GM19463 (cell line): ENCODE data around the gene TP53RK.

Experiments used
- ATAC-seq: cut with Tn5 transposase; IDR thresholded peaks from one replicate; pipeline ENCODE4 v1.9.1; 2021; ENCODE audit warnings: mild to moderate bottlenecking, moderate library complexity; ENCODE audit not compliant: unreplicated experiment

Gene TP53RK

DNA sequence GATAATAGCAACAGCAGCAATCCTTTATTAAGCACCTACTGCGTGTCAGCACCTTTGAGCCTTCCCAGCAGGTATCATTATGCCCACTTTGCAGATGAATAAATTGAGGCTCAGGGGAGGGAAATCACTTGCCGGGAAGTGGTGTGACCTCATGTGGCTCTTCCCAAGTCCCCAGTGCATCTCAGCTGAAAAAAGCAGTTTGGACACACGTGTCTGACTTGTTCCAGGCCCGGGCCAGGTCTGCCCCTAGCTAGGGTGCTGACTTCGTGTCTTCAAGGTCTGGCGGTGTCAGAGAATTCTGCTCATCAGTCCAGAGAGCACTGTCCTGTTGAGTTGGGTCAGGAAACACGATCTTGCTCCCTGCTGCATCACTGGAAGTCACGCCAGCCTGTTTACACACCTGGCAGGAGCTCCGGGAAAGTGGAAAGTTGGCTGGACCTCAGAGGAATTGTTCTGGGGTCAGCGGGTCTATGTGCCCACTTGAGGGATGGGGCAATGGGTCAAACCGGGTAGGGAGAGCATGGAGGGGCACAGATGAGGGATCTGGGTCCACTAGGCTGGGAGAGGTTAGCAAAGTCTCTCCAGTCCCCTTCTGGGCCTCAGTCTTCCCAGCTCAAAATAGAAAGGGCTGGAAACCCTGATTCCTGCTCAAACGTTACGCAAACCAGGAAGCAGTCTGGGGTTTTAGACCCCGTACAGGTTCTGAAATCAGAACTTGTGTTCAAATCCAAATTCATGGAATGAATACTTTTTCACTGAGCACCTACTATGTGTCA is 48.5 kb downstream of the TP53RK start:
- ATAC-seq = no peak

DNA sequence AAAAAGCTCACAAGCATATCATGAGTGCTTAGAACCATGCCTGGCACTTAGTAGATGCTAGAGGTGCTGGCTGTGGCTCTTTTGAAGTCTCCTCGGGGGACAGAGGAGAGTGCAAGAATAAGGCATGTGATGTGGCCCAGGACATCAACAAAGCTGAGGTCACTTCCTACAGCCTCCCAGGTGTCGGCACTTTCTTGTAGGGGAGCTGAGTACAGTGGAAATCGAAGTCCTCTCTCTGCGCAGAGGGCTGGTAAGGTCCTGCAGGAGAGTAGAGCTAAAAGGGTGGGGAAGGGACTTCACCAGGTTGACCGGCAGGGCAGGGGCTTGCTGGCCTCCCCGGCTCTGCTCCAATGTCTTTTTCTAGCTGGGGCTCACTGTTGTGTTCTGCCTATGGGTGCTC is 49.2 kb downstream of the TP53RK start:
- no peak for ATAC-seq

DNA sequence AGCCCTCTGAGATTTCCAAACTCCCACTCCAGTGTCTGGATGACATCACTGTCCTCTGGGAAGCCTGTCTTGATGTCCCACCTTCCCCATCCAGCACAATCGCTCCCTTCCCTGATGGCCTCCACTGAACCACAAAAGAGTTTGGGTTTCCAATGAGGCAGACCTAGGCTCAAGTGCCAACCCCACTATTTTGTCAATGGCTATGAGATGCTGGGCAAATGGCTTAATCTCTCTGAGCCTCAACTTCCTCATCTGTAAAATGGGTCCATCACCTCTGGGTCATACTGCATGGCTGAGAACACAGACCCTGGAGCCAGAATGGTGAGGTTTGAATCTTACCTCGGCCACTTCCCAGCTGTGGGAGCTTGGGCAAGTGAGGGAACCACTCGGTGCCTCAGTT is 49.7 kb downstream of the TP53RK start:
- no peak for ATAC-seq

DNA sequence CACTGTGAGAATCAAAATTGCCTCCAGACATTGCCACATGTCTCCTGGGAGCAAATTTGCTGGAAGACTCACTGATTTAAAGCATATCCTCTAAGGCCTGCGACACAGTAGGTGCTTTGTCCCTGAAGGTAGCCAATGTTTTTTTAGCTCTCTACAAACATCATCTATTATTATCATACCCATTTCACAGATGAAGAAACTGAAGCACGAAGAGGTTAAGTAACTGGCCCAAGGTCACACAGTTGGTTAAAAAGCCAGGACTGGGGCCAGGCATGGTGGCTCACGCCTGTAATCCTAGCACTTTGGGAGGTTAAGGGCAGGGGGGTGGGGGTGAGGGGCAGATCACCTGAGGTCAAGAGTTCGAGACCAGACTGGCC is 50.4 kb downstream of the TP53RK start:
- ATAC-seq = no peak

DNA sequence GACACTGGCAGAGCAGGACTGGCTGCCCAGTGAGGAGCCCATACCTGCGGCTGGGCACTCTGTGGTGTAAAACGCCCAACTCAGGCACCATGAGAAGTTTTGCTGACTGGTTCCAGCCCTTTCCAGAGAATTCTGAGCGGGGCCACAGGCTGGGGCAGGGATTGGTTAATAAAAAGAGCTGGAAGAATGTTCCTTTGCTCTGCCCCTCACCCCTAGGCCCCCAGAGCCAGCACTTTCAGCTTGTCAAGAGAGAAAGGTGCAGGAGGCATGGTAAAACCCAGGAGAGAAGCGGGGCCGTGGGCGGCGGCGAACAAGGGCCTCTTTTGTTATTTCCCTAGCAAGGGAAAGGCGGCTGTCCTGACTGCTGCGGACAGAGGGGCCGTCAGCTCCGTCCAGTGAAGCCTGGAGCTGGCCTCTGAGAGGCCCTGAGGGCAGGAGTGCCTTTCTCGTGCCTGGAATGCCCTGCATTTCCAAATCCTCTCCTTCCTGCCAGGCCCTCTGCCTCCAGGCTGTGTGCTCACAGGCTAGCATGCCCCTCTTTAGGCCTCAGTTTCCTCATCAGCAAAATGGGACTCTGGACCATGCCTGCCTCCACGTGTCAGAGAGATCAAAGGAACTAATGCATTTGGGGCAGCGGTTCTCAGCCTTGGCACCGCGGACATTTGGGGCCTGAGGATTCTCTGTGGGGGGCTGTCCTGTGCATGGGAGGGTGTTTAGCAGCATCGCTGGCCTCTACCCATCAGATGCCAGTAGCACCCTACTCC is 50.9 kb downstream of the TP53RK start:
- no peak for ATAC-seq

DNA sequence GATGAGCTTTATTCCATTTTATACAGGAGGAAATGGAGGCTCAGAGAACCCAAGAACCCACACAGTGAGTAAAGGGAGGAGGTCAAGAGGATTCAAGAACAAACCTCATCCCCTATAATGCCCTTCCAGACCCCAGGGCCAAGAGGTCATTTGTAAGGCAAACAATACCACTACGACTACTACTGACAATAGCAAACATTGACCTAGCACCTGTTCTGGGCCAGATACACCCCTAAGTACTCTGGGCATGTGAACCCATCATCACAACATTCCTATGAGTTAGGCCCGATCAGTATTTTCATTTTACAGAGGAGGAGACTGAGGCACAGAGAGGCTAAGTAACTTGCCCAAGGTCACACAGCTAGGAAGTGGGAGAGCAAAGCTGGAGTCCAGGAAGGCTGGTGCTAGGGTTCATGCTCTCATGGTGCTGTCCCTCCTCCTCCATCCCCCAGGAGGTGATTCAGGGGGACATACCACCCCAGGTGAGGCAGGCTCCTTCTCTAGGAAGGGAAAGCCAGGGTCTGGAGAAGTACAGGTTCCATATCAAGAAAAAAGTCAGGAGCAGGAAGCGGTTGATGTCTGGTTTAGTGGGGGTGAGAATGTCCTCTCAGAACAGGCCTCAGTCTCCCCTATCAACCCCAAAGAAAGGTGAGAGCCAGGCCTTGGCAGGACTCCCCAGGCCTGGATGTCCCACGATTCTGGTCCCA is 51.7 kb downstream of the TP53RK start:
- ATAC-seq = no peak

DNA sequence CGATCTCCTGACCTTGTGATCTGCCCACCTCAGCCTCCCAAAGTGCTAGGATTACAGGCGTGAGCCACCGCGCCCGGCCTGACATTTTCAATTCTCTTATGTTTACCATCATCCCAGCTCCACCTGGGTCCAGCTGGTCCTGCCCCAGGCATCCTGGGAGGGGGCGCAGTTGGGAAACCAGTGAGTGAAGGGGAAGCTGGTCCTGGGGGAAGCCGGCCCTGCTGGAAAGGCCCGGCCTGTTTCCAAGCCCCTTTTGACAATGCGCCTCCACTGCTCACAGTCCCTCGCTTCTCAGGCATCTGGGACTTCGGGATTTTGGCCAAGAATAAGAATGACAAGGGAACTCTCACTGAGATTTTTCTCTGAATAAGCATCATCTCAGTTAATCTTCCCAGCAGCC is 52.2 kb downstream of the TP53RK start:
- no peak for ATAC-seq

DNA sequence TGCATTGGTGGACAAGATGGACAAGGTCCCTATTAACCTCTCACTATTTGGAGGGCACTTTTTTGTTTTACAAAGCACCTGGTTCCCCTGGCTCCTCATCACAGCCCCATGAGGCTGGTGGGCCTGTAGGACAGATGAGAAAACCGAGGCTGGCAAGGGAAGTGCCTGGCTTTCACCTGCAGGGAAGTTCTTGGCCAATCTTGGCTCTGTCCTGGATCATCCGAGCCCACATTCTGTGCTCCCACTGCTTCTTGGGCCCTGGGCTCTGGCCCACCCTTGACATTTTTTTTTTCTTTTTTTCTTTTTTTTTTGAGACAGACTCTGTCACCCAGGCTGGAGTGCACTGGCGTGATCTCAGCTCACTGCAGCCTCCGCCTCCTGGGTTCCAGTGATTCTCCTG is 52.7 kb downstream of the TP53RK start:
- no peak for ATAC-seq

DNA sequence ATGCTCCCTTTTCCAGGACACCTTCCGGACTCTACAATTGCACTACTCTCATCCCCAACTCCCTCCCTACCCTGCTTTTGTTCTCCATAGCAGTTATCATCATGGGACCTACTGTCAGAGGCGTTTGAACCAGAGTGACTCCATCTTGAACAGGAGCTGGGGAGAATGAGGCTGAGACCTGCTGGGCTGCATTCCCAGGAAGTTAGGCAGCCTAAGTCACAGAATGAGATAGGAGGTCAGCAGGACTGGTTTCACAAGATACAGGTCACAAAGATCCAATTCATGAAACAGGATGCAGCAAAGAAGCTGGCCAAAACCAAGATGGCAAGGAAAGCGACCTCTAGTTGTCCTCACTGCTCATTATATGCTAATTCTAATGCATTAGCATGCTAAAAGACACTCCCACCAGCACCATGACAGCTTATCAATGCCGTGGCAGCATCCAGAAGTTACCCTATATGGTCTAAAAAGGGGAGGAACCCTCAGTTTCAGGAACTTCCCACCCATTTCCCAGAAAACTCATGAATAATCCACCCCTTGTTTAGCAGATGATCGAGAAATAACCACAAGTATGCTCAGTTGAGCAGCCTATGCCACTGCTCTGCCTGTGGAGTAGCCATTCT is 53.6 kb downstream of the TP53RK start:
- no peak for ATAC-seq

DNA sequence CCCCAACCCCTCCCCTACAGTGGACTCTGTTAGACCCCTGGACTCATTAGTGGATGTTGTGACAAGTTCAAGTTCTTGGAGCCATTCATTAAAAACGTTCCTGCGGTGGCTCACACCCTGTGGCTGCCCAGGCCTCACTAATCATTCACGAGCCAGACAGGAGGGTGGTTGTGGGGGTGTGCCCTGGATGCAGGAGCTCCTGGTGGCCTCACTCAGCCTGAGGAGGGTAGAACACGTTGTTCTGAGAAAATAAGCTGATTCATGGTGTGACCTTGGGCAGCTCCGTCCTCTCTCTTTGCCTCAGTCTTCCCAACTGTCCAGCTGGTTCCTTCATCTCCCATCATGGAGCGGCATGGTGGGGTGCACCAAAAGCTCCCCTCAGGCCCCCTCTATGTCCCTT is 54.7 kb downstream of the TP53RK start:
- no peak for ATAC-seq
